ENCODE data around the gene DLGAP1. TPM values are rescaled to one million over a fixed set of nuclear protein-coding genes. Genes with fewer than 3 reads are reported as not detected.

The DLGAP1 gene
- total RNA-seq, 1 donor from 2014 or later = 3.7 TPM

DNA sequence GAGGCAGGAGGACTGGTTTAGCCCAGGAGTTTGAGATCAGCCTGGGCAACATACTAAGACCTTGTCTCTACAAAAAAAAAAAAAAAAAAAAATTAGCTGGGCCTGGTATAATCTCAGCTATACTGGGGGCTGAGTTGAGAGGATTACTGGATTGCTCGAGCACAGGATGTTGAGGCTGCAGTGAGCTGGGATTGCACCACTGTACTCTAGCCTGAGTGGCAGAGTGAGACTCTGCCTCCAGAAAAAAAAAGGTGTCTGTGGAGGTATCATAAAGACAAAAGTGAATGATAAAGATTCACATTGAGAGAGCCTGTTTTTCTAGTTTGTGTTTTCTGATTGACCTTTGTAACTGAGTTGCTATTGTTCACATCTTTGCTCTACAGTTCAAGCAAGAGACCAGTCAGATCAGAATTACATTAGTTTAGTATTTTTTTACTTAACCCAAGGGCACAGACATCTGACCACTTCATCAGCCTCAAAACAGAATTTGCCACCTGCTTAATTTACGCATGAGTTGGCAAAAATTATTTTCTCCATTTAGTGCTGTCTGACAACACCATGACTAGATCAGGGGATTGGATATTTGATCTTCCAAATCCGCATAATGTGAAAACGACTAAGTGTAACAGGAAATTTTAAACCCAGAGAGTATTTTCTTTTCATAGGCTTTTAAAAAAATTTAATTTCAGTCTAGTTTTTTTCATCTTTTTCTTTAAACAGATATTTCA is 734.1 kb downstream of the DLGAP1 start:
- Mint-ChIP-seq H3K27ac (peak overlapping the region; percentile 77), H3K27me3 (peaks cover 2% of the 10 kb centered on the region), H3K36me3 (no peaks in the 10 kb centered on the region), H3K4me3 (peak overlapping the region; percentile 55), H3K4me1 (ENCODE audit: unreplicated experiment) (peaks cover 27% of the 10 kb centered on the region), H3K9me3 (no peaks in the 10 kb centered on the region)
- DNase-seq (ENCODE audit: extremely low spot score, unreplicated experiment) = no peak
- TF ChIP-seq, protein P1, sequence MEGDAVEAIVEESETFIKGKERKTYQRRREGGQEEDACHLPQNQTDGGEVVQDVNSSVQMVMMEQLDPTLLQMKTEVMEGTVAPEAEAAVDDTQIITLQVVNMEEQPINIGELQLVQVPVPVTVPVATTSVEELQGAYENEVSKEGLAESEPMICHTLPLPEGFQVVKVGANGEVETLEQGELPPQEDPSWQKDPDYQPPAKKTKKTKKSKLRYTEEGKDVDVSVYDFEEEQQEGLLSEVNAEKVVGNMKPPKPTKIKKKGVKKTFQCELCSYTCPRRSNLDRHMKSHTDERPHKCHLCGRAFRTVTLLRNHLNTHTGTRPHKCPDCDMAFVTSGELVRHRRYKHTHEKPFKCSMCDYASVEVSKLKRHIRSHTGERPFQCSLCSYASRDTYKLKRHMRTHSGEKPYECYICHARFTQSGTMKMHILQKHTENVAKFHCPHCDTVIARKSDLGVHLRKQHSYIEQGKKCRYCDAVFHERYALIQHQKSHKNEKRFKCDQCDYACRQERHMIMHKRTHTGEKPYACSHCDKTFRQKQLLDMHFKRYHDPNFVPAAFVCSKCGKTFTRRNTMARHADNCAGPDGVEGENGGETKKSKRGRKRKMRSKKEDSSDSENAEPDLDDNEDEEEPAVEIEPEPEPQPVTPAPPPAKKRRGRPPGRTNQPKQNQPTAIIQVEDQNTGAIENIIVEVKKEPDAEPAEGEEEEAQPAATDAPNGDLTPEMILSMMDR (conservative IDR thresholded peaks at IDR 0.05) = no peak

DNA sequence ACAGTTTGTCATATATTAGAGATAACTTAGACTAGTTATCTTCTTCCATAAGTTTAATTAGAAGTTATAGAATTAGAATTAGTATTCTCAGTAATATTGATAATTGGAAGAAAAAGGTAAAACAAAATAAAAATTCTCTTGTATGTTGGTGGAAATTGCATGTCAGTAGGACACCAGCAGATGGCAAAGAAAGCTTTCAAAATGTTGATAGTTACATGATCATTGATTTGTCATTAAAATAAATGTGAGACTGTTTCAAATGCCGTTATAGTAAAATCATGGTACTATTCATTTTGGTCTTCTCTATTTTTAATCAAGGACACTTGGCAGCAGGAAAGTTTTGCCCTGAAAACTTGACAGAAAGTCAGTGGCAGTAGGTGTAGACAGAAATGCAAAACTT is 734.9 kb downstream of the DLGAP1 start:
- Mint-ChIP-seq H3K27me3 (peaks cover 2% of the 10 kb centered on the region), H3K4me1 (ENCODE audit: unreplicated experiment) (peaks cover 32% of the 10 kb centered on the region), H3K4me3 (no peak overlapping the region), H3K9me3 (no peaks in the 10 kb centered on the region), H3K36me3 (no peaks in the 10 kb centered on the region), H3K27ac (no peak overlapping the region)
- DNase-seq (ENCODE audit: extremely low spot score, unreplicated experiment) = no peak
- TF ChIP-seq, protein P1 (conservative IDR thresholded peaks at IDR 0.05) = no peak

DNA sequence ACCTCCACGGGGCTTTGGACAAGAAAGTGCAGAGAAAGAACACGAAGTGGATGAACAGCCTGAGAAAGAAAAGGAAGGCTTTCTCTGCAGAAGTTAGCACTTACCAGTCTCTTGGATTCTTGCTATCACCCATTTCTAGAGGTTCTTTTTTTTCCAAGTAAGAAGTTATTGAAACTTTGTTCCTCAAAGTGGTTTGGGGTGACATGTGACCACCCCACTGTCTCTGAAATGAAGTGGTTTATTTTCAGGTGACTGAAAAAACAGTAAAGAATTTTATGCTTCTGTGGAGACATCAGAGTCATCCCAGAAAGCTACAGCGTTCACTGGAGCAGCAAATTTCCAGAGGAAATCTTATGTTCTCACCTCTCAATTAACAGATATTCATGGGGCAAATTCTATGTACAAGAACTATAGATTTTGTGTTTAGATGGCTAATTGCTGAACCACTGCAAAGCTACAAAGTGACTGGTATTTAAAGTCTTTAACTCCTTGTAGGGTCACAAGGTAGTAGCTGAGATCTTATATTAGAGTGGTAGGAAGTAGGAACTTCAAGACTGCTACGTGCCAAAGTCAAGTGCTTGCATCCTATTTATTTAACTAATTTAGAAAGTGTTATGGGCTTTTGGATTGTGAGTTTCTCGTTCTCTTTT is 737.6 kb downstream of the DLGAP1 start:
- Mint-ChIP-seq H3K27me3 (peaks cover 2% of the 10 kb centered on the region), H3K36me3 (no peaks in the 10 kb centered on the region), H3K4me1 (ENCODE audit: unreplicated experiment) (peaks cover 30% of the 10 kb centered on the region), H3K27ac (no peak overlapping the region), H3K4me3 (no peak overlapping the region), H3K9me3 (no peaks in the 10 kb centered on the region)
- DNase-seq (ENCODE audit: extremely low spot score, unreplicated experiment) = no peak
- TF ChIP-seq, protein P1 (conservative IDR thresholded peaks at IDR 0.05) = no peak

DNA sequence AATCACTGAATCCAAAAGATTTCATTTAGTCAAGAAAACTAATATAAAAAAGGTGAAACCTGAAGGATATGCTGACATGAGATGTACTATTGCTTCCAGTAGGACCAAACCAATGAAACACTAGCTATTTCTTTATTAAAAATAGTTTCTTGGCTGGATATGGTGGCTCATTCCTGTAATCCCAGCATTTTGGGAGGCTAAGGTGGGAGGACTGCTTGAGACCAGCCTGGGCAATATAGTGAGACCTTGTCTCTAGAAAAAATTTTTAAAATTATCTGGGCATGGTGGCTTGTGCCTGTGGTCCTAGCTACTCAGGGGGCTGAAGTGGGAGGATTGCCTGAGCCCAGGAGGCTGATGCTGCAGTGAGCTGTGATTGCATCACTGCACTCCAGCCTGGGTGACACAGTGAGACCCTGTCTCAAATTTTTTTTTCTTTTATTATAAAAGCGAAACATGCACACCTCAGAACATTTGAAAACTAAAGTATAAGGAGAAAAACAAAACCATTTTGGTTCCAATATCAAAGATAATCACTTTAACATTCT is 738.9 kb downstream of the DLGAP1 start:
- H3K4me3 Mint-ChIP-seq = no peak overlapping the region
- peaks cover 2% of the 10 kb centered on the region for H3K27me3 Mint-ChIP-seq
- peaks cover 26% of the 10 kb centered on the region for H3K4me1 Mint-ChIP-seq (ENCODE audit: unreplicated experiment)
- H3K36me3 Mint-ChIP-seq = no peaks in the 10 kb centered on the region
- DNase-seq (ENCODE audit: extremely low spot score, unreplicated experiment) = no peak
- H3K9me3 Mint-ChIP-seq = no peaks in the 10 kb centered on the region
- H3K27ac Mint-ChIP-seq = no peak overlapping the region
- TF ChIP-seq, protein P1 (conservative IDR thresholded peaks at IDR 0.05) = no peak

DNA sequence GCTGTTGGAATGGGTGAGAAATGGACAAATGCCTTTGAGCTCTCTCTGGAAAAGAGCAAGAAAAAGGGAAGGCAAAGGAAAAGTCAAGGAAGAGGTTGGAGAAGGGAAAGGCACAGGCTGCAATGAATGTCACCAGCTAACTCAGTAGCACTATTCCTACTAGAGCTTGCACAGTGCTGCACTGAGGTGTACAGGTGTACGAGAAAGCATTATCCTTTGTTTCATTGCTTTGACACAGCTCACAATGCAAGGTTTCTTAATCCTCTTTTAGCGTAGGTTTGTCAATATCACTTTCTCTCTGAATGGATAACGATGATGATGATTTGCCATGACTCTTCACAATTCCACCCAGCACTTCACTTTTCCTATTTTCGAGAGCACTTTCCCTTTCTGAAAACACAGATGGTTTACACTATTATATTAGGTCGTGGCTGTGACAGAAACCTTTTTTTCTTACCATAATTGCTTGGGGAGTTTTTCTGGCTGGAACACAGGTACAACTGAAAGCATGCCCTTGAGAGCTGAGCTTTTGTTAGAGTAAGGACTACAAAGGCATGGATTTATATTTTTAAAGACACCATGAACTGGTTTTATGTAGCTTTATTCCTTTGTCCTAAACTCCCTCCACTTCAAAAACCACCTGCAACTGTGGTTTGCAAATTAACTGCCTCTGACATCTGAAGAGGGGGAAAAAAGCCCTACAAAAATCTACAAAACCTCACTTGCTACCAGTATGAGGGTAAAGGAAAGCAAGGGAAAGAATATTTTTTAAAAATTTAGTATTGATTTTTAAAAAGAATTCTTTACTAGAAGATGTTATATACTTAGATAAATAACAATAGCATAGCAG is 739.7 kb downstream of the DLGAP1 start:
- no peaks in the 10 kb centered on the region for H3K27me3 Mint-ChIP-seq
- peaks cover 27% of the 10 kb centered on the region for H3K4me1 Mint-ChIP-seq (ENCODE audit: unreplicated experiment)
- no peaks in the 10 kb centered on the region for H3K36me3 Mint-ChIP-seq
- H3K27ac Mint-ChIP-seq = peak overlapping the region; percentile 55
- H3K4me3 Mint-ChIP-seq = no peak overlapping the region
- TF ChIP-seq, protein P1 (conservative IDR thresholded peaks at IDR 0.05) = no peak
- H3K9me3 Mint-ChIP-seq = no peaks in the 10 kb centered on the region
- no peak for DNase-seq (ENCODE audit: extremely low spot score, unreplicated experiment)

Measured in type B pancreatic cell (in vitro differentiated cells).